H1 (cell line): ENCODE results near the gene EXOC1. TPM values are rescaled to one million over a fixed set of nuclear protein-coding genes. Genes with fewer than 3 reads are reported as not detected.

Experiments used
- CTCF ChIA-PET: fragments of 300-600 bp; sonication (Branson Sonifier 250); formaldehyde crosslinking; loops from one replicate; lab custom pipeline; 2021; ENCODE audit not compliant: partially characterized antibody; lab: Charles Lee
- POLR2A ChIA-PET: fragments of 300-600 bp; sonication (Branson Sonifier 250); formaldehyde crosslinking; loops from one replicate; lab custom pipeline; 2021; ENCODE audit warnings: inconsistent platforms; ENCODE audit not compliant: partially characterized antibody; lab: Charles Lee
- DNase-seq, 2 experiments: peaks; one replicate each; pipeline versions ENCODE4 v3.0.0 to v3.0.0-alpha.2; 2010 to 2022; ENCODE audit warnings: low spot score in 2 of 2, low read depth in 1 of 2, mixed read lengths in 1 of 2
- FAIRE-seq: peaks from 2 replicates; lab custom pipeline; 2011; peaks lifted over from hg19 to GRCh38; lab: Jason Lieb, UNC
- H2AFZ ChIP-seq: 2 replicates; pipeline ENCODE4 v1.8.1; 2012; ENCODE audit warnings: low read length, inconsistent platforms
- H2AK5ac ChIP-seq: 2 replicates; pipeline ENCODE4 v1.6.1; 2013; ENCODE audit warnings: low read depth, low read length
- H2BK120ac ChIP-seq: replicated peaks from 2 replicates; pipeline ENCODE3; 2013; ENCODE audit warnings: low read depth, low read length, inconsistent platforms
- H2BK12ac ChIP-seq: 2 replicates; pipeline ENCODE4 v1.6.1; 2013; ENCODE audit warnings: low read depth, low read length
- H2BK15ac ChIP-seq: 2 replicates; pipeline ENCODE4 v1.6.1; 2013; ENCODE audit warnings: low read length
- H2BK20ac ChIP-seq: 2 replicates; pipeline ENCODE4 v1.6.1; 2013; ENCODE audit warnings: low read length
- H2BK5ac ChIP-seq: 2 replicates; pipeline ENCODE4 v1.6.1; 2013; ENCODE audit warnings: low read depth, low read length
- H3K14ac ChIP-seq: 2 replicates; pipeline ENCODE4 v1.6.1; 2013; ENCODE audit warnings: inconsistent platforms; ENCODE audit not compliant: insufficient read length
- H3K18ac ChIP-seq: 2 replicates; pipeline ENCODE4 v1.6.1; 2013; ENCODE audit warnings: low read length; ENCODE audit errors: extremely low read depth
- H3K23ac ChIP-seq: 2 replicates; pipeline ENCODE4 v1.6.1; 2013; ENCODE audit warnings: inconsistent platforms; ENCODE audit not compliant: insufficient read length
- H3K23me2 ChIP-seq: 2 replicates; pipeline ENCODE4 v1.6.1; 2013; ENCODE audit warnings: low read depth, low read length
- H3K27ac ChIP-seq: 2 replicates; pipeline ENCODE4 v1.6.1; 2011; ENCODE audit warnings: low read depth, low read length, inconsistent platforms
- H3K27me3 ChIP-seq, 4 experiments: replicated peaks in 1 of 4; 1 replicate in 1 of 4; 2 replicates in 3 of 4; pipeline versions ENCODE4 v1.6.1 to v1.8.1; 2011 to 2013; ENCODE audit warnings: low read length in 3 of 4, mild to moderate bottlenecking in 3 of 4, inconsistent platforms in 2 of 4, mixed read lengths in 2 of 4, moderate library complexity in 1 of 4; ENCODE audit not compliant: control insufficient read depth in 3 of 4, insufficient read depth in 3 of 4; ENCODE audit errors: extremely low read depth in 1 of 4
- H3K36me3 ChIP-seq, 4 experiments: 2 replicates each; pipeline versions ENCODE4 v1.6.1 to v1.8.1; 2011 to 2013; ENCODE audit warnings: mild to moderate bottlenecking in 4 of 4, low read length in 3 of 4, moderate library complexity in 2 of 4, control low read depth in 1 of 4, inconsistent platforms in 1 of 4; ENCODE audit not compliant: insufficient read depth in 4 of 4, control insufficient read depth in 2 of 4
- H3K4ac ChIP-seq: replicated peaks from 2 replicates; pipeline ENCODE3; 2013; ENCODE audit warnings: low read length, low read depth, mixed read lengths, inconsistent platforms; ENCODE audit not compliant: insufficient read length
- H3K4me1 ChIP-seq, 4 experiments: replicated peaks in 1 of 4; 1 replicate in 1 of 4; 2 replicates in 3 of 4; pipeline versions ENCODE4 v1.6.1 to v1.8.1; 2011 to 2013; ENCODE audit warnings: low read length in 3 of 4, inconsistent platforms in 2 of 4, mixed read lengths in 1 of 4; ENCODE audit not compliant: insufficient read depth in 4 of 4, control insufficient read depth in 3 of 4
- H3K4me2 ChIP-seq, 2 experiments: 2 replicates each; pipeline versions ENCODE4 v1.6.1 to v1.8.1; 2011 to 2013; ENCODE audit warnings: low read depth in 2 of 2, low read length in 2 of 2, control low read depth in 1 of 2, inconsistent platforms in 1 of 2, mild to moderate bottlenecking in 1 of 2; ENCODE audit not compliant: insufficient read depth in 1 of 2
- H3K4me3 ChIP-seq, 4 experiments: fragments of 200-600, 300-600 bp in 1 of 4; sonication (generic), shearing (Covaris generic), sonication (Bioruptor Twin) in 1 of 4; 2 replicates each; pipeline versions ENCODE4 v1.5.1 to v1.8.1; 2011 to 2016; ENCODE audit warnings: low read length in 4 of 4, low read depth in 3 of 4, control low read depth in 2 of 4, inconsistent platforms in 2 of 4, mild to moderate bottlenecking in 2 of 4, mixed read lengths in 1 of 4, moderate library complexity in 1 of 4; ENCODE audit not compliant: insufficient read depth in 2 of 4; ENCODE audit errors: extremely low read depth in 1 of 4
- H3K56ac ChIP-seq: replicated peaks from 2 replicates; pipeline ENCODE3; 2013; ENCODE audit warnings: low read depth, mild to moderate bottlenecking, mixed read lengths, low read length, inconsistent platforms; ENCODE audit not compliant: insufficient read length
- H3K79me1 ChIP-seq: 2 replicates; pipeline ENCODE4 v1.6.1; 2013; ENCODE audit warnings: low read depth, low read length, control low read depth
- H3K79me2 ChIP-seq, 2 experiments: 2 replicates each; pipeline versions ENCODE4 v1.6.1 to v1.8.1; 2012 to 2013; ENCODE audit warnings: low read length in 2 of 2, mild to moderate bottlenecking in 2 of 2, inconsistent platforms in 1 of 2; ENCODE audit not compliant: insufficient read depth in 2 of 2, control insufficient read depth in 1 of 2
- H3K9ac ChIP-seq, 4 experiments: replicated peaks in 1 of 4; 1 replicate in 1 of 4; 2 replicates in 3 of 4; pipeline versions ENCODE4 v1.6.1 to v1.8.1; 2011 to 2013; ENCODE audit warnings: low read depth in 3 of 4, low read length in 3 of 4, control low read depth in 2 of 4, mild to moderate bottlenecking in 2 of 4, moderate library complexity in 2 of 4, inconsistent platforms in 1 of 4; ENCODE audit errors: extremely low read depth in 1 of 4
- H3K9me3 ChIP-seq, 2 experiments: 2 replicates each; pipeline versions ENCODE4 v1.6.1 to v1.8.1; 2012 to 2013; ENCODE audit warnings: mild to moderate bottlenecking in 2 of 2, moderate library complexity in 2 of 2, control low read depth in 1 of 2, inconsistent platforms in 1 of 2, low read depth in 1 of 2, low read length in 1 of 2, mixed read lengths in 1 of 2; ENCODE audit not compliant: insufficient read depth in 2 of 2
- H4K20me1 ChIP-seq, 2 experiments: replicated peaks in 1 of 2; 2 replicates each; pipeline versions ENCODE3 to v1.8.1; 2011 to 2013; ENCODE audit warnings: inconsistent platforms in 2 of 2, low read length in 2 of 2, mild to moderate bottlenecking in 1 of 2; ENCODE audit not compliant: insufficient read depth in 2 of 2, control insufficient read depth in 1 of 2
- H4K5ac ChIP-seq: 2 replicates; pipeline ENCODE4 v1.6.1; 2013; ENCODE audit warnings: low read length, low read depth, mixed read lengths, inconsistent platforms; ENCODE audit not compliant: insufficient read length
- H4K8ac ChIP-seq: 2 replicates; pipeline ENCODE4 v1.8.0; 2013; ENCODE audit warnings: mild to moderate bottlenecking, moderate library complexity, low read length, inconsistent platforms; ENCODE audit not compliant: insufficient read depth; ENCODE audit errors: extremely low read depth
- H4K91ac ChIP-seq: replicated peaks from 2 replicates; pipeline ENCODE3; 2013; ENCODE audit warnings: low read length, mixed read lengths, inconsistent platforms; ENCODE audit not compliant: insufficient read length
- CEBPB ChIP-seq: IDR thresholded peaks from 2 replicates; pipeline ENCODE4 v1.6.1; 2012; ENCODE audit warnings: low read depth, low read length
- EP300 ChIP-seq, 2 experiments: IDR thresholded peaks; 1 replicate in 1 of 2; 2 replicates in 1 of 2; pipeline ENCODE4 v1.6.1; 2011 to 2012; ENCODE audit warnings: low read depth in 2 of 2, low read length in 2 of 2, mild to moderate bottlenecking in 2 of 2, borderline replicate concordance in 1 of 2, inconsistent platforms in 1 of 2, moderate library complexity in 1 of 2
- HDAC2 ChIP-seq, 2 experiments: fragments of 300-600 bp in 1 of 2; sonication (generic) in 1 of 2; IDR thresholded peaks; 2 replicates each; pipeline ENCODE4 v1.6.1; 2011 to 2012; ENCODE audit warnings: low read depth in 2 of 2, low read length in 2 of 2, mild to moderate bottlenecking in 2 of 2, moderate library complexity in 2 of 2, borderline replicate concordance in 1 of 2, inconsistent platforms in 1 of 2
- SIN3A ChIP-seq, 2 experiments: IDR thresholded peaks in 1 of 2; conservative IDR thresholded peaks in 1 of 2; 2 replicates each; pipeline ENCODE4 v1.6.1; 2011 to 2012; ENCODE audit warnings: low read length in 2 of 2, improper control_type of control experiment in 1 of 2, low read depth in 1 of 2, mild to moderate bottlenecking in 1 of 2
- TAF1 ChIP-seq: IDR thresholded peaks from 2 replicates; pipeline ENCODE4 v1.6.1; 2011; ENCODE audit warnings: mild to moderate bottlenecking, low read depth, low read length
- TAF7 ChIP-seq: optimal IDR thresholded peaks from 2 replicates; pipeline ENCODE3; 2011; ENCODE audit warnings: low read depth, mild to moderate bottlenecking, inconsistent platforms, low read length, moderate library complexity, borderline replicate concordance
- YY1 ChIP-seq: IDR thresholded peaks from 2 replicates; pipeline ENCODE4 v1.6.1; 2011; ENCODE audit warnings: low read depth, mild to moderate bottlenecking, low read length
- WGBS, 2 experiments: shearing (Covaris generic) in 1 of 2; methylation state at CpG; one replicate each; pipeline versions ENCODE4 v1.1.6 to v1.1.7; 2013 to 2015; ENCODE audit warnings: low lambda C conversion rate in 2 of 2, mixed read lengths in 2 of 2, inconsistent platforms in 1 of 2, low coverage in 1 of 2, missing lambda C conversion rate in 1 of 2; ENCODE audit not compliant: insufficient replicate concordance in 2 of 2, insufficient coverage in 1 of 2, insufficient read length in 1 of 2; ENCODE audit errors: extremely low coverage in 1 of 2, missing lambda C conversion rate in 1 of 2; 5-methylcytosine and 5-hydroxymethylcytosine counted together
- polyA plus RNA-seq, 7 experiments: library from polyadenylated mRNA; depleted of rRNA in 3 of 7; stranded (reverse) in 5 of 7; unstranded in 2 of 7; fragments of >200 nt in 5 of 7; fragments of 200-250 nt in 2 of 7; gene quantifications; 1 replicate in 5 of 7; 2 replicates in 1 of 7; 4 replicates in 1 of 7; pipeline versions ENCODE4 v1.2.1 to v1.2.3, GENCODE V29; 2011 to 2013; ENCODE audit warnings: missing spikeins in 2 of 7, mixed read lengths in 2 of 7
- total RNA-seq: library from RNA; stranded (reverse); fragmentation: NEBNext Ultra II Directional; extraction: Animal tissue kit (Norgen Biotek cat#: 25700); gene quantifications from 2 replicates; pipeline ENCODE4 v1.2.1, GENCODE V29; 2021
- TF ChIP-seq, protein P1 (sequence below): IDR thresholded peaks from 2 replicates; pipeline ENCODE4 v1.6.1; 2011; ENCODE audit warnings: low read depth, mild to moderate bottlenecking, low read length; ENCODE audit not compliant: insufficient read depth

Gene EXOC1
- total and polyA plus RNA-seq, 2 of the 8 experiments (the other 6 are each of a cell fraction or from before 2014, with no cell fraction given), result 5.9 to 19.6 TPM

DNA sequence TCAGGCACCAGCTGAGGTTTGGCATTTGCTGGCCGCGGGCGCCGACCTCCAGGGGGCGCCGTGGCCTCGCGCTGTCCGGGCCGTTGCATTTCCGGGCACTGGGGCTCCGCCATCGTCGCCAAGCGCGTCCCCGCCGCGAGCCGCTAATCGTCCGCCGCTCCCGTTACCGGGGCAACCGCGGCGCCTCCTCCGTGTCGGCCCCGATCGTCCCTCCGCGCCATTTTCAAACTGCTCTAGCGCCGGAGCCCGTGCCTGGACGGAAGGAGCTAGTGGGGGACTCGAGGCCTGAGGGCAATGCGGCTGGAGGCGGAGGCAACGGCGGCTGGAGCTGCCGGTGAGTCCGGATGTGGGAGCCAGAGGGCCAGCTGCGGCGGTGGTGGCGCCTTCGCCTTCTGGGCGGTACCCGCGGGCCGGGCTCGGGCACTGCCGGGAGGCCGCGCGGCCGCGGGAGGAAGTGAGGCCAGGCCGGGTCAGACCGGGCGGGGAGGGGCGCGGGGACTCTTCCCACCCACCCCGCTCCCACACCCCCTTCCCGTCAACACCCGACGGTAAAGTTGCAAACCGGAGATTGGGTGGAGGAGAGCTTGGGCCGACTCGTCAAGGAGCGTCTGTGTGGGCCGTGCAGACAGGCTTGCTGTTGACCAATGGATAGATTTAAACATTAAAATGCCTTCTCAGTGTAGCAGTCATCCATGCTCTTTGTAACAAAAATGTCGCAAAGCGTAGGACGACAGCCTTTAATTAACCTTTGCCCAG is 95.5 kb downstream of the EXOC1 start, which contains the start of gene CEP135:
Gene CEP135, plus strand, starts transcription at position 220 of the 756 bp plus-strand sequence. CDS start 3,186 bp downstream, outside the sequence.
- Histone ChIP-seq H3K36me3 (peaks cover 0 to 2% (median under 1%) of the 10 kb centered on the region in 4 experiments; a peak in 2 of 8 replicates), H3K4me1 (peaks cover 0 to 2% (median under 1%) of the 10 kb centered on the region in 4 experiments; a peak in 4 of 7 replicates), H4K91ac (peak within 1 kb of the TSS; percentile 89), H3K27ac (peak within 1 kb of the TSS; percentile 81), H2AFZ (peak within 1 kb of the TSS; percentile 96), H3K23ac (no peak within 1 kb of the TSS), H2BK15ac (peak within 1 kb of the TSS; percentile 83; the same call in 1 of the 2 replicates), H3K79me2 (peaks cover 0 to 20% of the 10 kb centered on the region in 2 experiments; a peak in 2 of 4 replicates), H4K20me1 (no peaks in the 10 kb centered on the region), H2BK5ac (peak within 1 kb of the TSS; percentile 96), H3K4me3 (peak within 1 kb of the TSS; percentile 80 to 84 (median 82)), H3K4me2 (peak within 1 kb of the TSS; percentile 40 to 86), H3K9me3 (no peaks in the 10 kb centered on the region), H3K18ac (peak within 1 kb of the TSS; percentile 98), H3K79me1 (no peaks in the 10 kb centered on the region), H2BK120ac (peak within 1 kb of the TSS; percentile 38), H4K5ac (peak within 1 kb of the TSS; percentile 95), H2BK12ac (no peak within 1 kb of the TSS), H3K14ac (no peak within 1 kb of the TSS), H3K23me2 (peaks cover 2% of the 10 kb centered on the region; the same call in 1 of the 2 replicates), H3K56ac (peak within 1 kb of the TSS; percentile 96), H3K4ac (no peak within 1 kb of the TSS), H4K8ac (peak within 1 kb of the TSS; percentile 97; the same call in 1 of the 2 replicates), H2AK5ac (no peak within 1 kb of the TSS), H3K27me3 (no peaks in the 10 kb centered on the region), H2BK20ac (no peak within 1 kb of the TSS), H3K9ac (peak within 1 kb of the TSS; percentile 66 to 89 (median 80))
- FAIRE-seq (no peak), DNase-seq (peak; percentile 80 to 95)
- ChIA-PET CTCF (interaction anchor here (0.5 to 1.8 kb wide), 20 partner anchors 9 to 341 kb away, joined by 3 to 18 read pairs (median 4); no protein-coding TSS in a partner anchor), POLR2A (interaction anchor here (0.5 to 2.0 kb wide), 17 partner anchors 9 to 456 kb away, joined by 3 to 7 read pairs (median 3); partner anchors contain the start of gene AASDH)
- WGBS, 2 experiments, result 2% methylated on average over 50 of the region's 77 CpGs; no CpG with 5 or more reads in 1 of the 2 experiments
- TF ChIP-seq YY1 (peak; percentile 93), SIN3A (conservative IDR thresholded peaks at IDR 0.05 in 1 of 2, IDR thresholded peaks at IDR 0.05 in 1 of 2; ENCODE audit: low read depth in 1 of 2, low read length in 2 of 2) (peak; percentile 78 to 94; a peak in 2 of 4 replicates), HDAC2 (IDR thresholded peaks at IDR 0.05; ENCODE audit: borderline replicate concordance in 1 of 2, low read depth in 2 of 2, low read length in 2 of 2) (peak in 1 of 2 experiments; percentile 90; a peak in 2 of 4 replicates), TAF7 (peak; percentile 78), EP300 (IDR thresholded peaks at IDR 0.05; ENCODE audit: borderline replicate concordance in 1 of 2, low read depth in 2 of 2, low read length in 2 of 2) (no peak), TAF1 (peak; percentile 77), CEBPB (no peak)
- TF ChIP-seq, protein P1, sequence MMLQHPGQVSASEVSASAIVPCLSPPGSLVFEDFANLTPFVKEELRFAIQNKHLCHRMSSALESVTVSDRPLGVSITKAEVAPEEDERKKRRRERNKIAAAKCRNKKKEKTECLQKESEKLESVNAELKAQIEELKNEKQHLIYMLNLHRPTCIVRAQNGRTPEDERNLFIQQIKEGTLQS, result 0 out of 2 replicates have a peak, but pooled peaks have one; percentile 32
